Smooth muscle cell (in vitro differentiated cells): ENCODE results near the gene KDM2A. TPM values are rescaled to one million over a fixed set of nuclear protein-coding genes. Genes with fewer than 3 reads are reported as not detected.

Experiments used
- DNase-seq: peaks from one replicate; lab custom pipeline; 2025; ENCODE audit not compliant: unreplicated experiment; lab: John Stamatoyannopoulos, UW
- H2AFZ ChIP-seq: fragments of 200-600 bp; sonication (generic); 2 replicates; pipeline ENCODE4 v1.6.0; 2016; ENCODE audit warnings: antibody characterized with exemption, low read depth, mild to moderate bottlenecking
- H3F3A ChIP-seq: fragments of 200-600 bp; sonication (generic); 2 replicates; pipeline ENCODE4 v1.6.0; 2017; ENCODE audit warnings: antibody characterized with exemption, low read depth
- H3K27ac ChIP-seq: fragments of 200-600 bp; sonication (generic); 2 replicates; pipeline ENCODE4 v1.5.1; 2016; ENCODE audit warnings: low read depth, mild to moderate bottlenecking
- H3K27me3 ChIP-seq: fragments of 200-600 bp; sonication (generic); 2 replicates; pipeline ENCODE4 v1.6.1; 2016; ENCODE audit warnings: low read depth, mild to moderate bottlenecking
- H3K36me3 ChIP-seq: fragments of 200-600 bp; sonication (generic); 2 replicates; pipeline ENCODE4 v1.5.1; 2016; ENCODE audit warnings: low read depth
- H3K4me1 ChIP-seq: fragments of 200-600 bp; sonication (generic); 2 replicates; pipeline ENCODE4 v1.5.1; 2016; ENCODE audit warnings: low read depth
- H3K4me2 ChIP-seq: fragments of 200-600 bp; sonication (generic); 2 replicates; pipeline ENCODE4 v1.6.0; 2016; ENCODE audit warnings: mild to moderate bottlenecking
- H3K4me3 ChIP-seq: fragments of 200-600 bp; sonication (generic); 2 replicates; pipeline ENCODE4 v1.5.1; 2016; ENCODE audit warnings: mild to moderate bottlenecking
- H3K79me2 ChIP-seq: fragments of 200-600 bp; sonication (generic); 2 replicates; pipeline ENCODE4 v1.6.0; 2016; ENCODE audit warnings: low read depth, mild to moderate bottlenecking
- H3K9ac ChIP-seq: fragments of 200-600 bp; sonication (generic); 2 replicates; pipeline ENCODE4 v1.6.0; 2016; ENCODE audit warnings: low read depth
- H3K9me3 ChIP-seq: fragments of 200-600 bp; sonication (generic); replicated peaks from 2 replicates; pipeline ENCODE4 v1.5.1; 2016; ENCODE audit warnings: low read depth
- H4K20me1 ChIP-seq: fragments of 200-600 bp; sonication (generic); 2 replicates; pipeline ENCODE4 v1.6.0; 2016; ENCODE audit warnings: low read depth
- WGBS: methylation state at CpG from one replicate; pipeline ENCODE4 v1.1.7; 2016; ENCODE audit warnings: low lambda C conversion rate; 5-methylcytosine and 5-hydroxymethylcytosine counted together
- polyA plus RNA-seq: library from polyadenylated mRNA; unstranded; fragments of >200 nt; fragmentation: Nextera tagmentation; extraction: Ambion mirVana; gene quantifications from 2 replicates; pipeline ENCODE4 v1.2.1, GENCODE V29; 2016
- total RNA-seq: library from RNA; depleted of rRNA; stranded (reverse); fragments of >200 nt; gene quantifications from 2 replicates; pipeline ENCODE4 v1.2.3, GENCODE V29; 2014
- TF ChIP-seq, protein P1 (sequence below): fragments of 200-600 bp; sonication (generic); IDR thresholded peaks from 2 replicates; pipeline ENCODE4 v1.5.1; 2017; ENCODE audit warnings: borderline replicate concordance, mild to moderate bottlenecking, antibody characterized with exemption; ENCODE audit not compliant: insufficient read depth, poor library complexity, severe bottlenecking

The KDM2A gene
- total and polyA plus RNA-seq, 2 experiments from 2014 or later: 18.9 to 44.9 TPM

DNA sequence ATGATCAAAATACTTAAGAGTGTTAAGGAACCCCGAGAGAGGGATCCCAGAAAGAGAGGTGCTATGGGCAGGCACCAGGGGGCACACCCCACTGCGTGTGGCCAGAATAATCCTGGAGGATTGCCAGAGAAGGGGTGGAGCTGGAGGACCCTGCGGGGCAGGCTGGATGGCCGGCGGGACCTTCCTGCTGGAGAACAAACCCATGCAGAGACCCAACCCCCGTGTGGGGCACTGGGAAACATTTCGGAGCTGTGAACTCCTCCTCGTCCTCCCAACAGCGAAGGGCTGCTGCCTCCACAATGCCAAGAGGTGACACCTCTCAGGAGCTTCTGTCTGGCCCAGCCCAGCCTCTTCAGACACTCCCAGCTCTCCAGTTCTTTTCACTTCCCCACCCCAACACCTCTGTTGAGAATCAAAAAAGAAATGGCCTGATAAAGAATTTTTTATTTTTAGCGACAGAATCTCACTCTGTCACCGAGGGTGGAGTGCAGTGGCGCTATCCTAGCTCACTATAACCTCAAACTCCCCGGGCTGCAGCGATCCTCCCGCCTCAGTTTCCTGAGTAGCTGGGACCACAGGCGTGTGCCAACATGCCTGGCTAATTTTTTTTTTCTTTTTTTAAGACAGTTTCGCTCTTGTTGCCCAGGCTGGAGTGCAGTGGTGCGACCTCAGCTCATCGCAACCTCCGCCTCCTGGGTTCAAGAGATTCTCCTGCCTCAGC is 36.8 kb upstream of the KDM2A start:
- H4K20me1 ChIP-seq: no peaks in the 10 kb centered on the region
- no peak overlapping the region for H3K4me3 ChIP-seq
- no peak overlapping the region for H2AFZ ChIP-seq
- H3K9me3 ChIP-seq: no peaks in the 10 kb centered on the region
- peaks cover 9% of the 10 kb centered on the region for H3F3A ChIP-seq
- H3K4me2 ChIP-seq: peak overlapping the region; percentile 54
- no peak for DNase-seq
- 60% methylated on average over 20 of the region's 20 CpGs for WGBS
- peaks cover 9% of the 10 kb centered on the region for H3K4me1 ChIP-seq
- H3K79me2 ChIP-seq: no peaks in the 10 kb centered on the region
- no peak overlapping the region for H3K27ac ChIP-seq
- TF ChIP-seq, protein P1, sequence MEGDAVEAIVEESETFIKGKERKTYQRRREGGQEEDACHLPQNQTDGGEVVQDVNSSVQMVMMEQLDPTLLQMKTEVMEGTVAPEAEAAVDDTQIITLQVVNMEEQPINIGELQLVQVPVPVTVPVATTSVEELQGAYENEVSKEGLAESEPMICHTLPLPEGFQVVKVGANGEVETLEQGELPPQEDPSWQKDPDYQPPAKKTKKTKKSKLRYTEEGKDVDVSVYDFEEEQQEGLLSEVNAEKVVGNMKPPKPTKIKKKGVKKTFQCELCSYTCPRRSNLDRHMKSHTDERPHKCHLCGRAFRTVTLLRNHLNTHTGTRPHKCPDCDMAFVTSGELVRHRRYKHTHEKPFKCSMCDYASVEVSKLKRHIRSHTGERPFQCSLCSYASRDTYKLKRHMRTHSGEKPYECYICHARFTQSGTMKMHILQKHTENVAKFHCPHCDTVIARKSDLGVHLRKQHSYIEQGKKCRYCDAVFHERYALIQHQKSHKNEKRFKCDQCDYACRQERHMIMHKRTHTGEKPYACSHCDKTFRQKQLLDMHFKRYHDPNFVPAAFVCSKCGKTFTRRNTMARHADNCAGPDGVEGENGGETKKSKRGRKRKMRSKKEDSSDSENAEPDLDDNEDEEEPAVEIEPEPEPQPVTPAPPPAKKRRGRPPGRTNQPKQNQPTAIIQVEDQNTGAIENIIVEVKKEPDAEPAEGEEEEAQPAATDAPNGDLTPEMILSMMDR: no peak
- no peak overlapping the region for H3K9ac ChIP-seq
- no peaks in the 10 kb centered on the region for H3K36me3 ChIP-seq
- H3K27me3 ChIP-seq: no peaks in the 10 kb centered on the region

DNA sequence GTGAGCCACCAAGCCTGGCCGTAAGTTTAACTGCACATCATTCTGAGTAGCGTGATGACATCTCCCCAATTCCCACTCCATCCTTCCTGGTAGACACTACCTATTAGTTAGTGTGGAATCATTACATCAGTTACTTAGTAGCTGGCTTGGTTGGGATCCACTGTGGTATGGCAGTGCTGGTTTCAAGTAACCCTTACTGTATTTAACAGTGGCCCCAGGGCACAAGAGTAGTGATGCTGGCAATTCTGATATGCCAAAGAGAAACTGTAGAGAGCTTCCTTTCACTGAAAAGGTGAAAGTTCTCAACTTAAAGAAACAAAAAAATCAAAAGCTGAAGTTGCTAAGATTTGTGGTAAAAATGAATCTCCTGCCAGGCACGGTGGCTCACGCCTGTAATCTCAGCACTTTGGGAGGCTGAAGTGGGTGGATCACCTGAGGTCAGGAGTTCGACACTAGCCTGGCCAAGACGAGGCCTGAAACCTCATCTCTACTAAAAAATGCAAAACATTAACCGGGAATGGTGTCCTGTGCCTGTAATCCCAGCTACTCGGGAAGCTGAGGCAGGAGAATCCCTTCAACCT is 35.2 kb upstream of the KDM2A start:
- H2AFZ ChIP-seq: no peak overlapping the region
- H3K9ac ChIP-seq: no peak overlapping the region
- H3K9me3 ChIP-seq: no peaks in the 10 kb centered on the region
- H3K27ac ChIP-seq: no peak overlapping the region
- H3K36me3 ChIP-seq: no peaks in the 10 kb centered on the region
- no peak overlapping the region for H3K4me2 ChIP-seq
- TF ChIP-seq, protein P1: no peak
- 90% methylated on average over 8 of the region's 8 CpGs for WGBS
- no peaks in the 10 kb centered on the region for H4K20me1 ChIP-seq
- peaks cover 9% of the 10 kb centered on the region for H3K4me1 ChIP-seq
- H3K79me2 ChIP-seq: no peaks in the 10 kb centered on the region
- no peak overlapping the region for H3K4me3 ChIP-seq
- no peaks in the 10 kb centered on the region for H3K27me3 ChIP-seq
- no peak for DNase-seq
- peaks cover 9% of the 10 kb centered on the region for H3F3A ChIP-seq

DNA sequence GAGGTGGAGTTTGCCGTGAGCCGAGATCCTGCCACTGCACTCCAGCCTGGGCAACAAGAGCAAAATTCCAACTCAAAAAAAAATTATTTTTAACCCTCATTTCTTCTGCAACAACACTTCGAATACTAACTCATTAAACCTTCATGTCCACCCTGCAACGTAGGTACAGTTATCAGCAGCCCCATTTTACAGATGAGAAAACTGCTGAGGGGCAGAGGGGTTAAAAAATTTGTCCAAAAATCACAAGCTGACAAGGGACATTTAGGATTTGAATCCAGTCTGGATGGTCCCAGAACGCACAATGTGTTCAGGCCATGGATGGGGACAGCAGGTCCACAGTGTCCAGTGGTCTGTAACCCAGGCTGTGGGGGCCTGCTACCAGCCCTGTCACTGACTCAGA is 33.4 kb upstream of the KDM2A start:
- Histone ChIP-seq H3K4me2 (no peak overlapping the region), H3K79me2 (no peaks in the 10 kb centered on the region), H4K20me1 (no peaks in the 10 kb centered on the region), H3K27ac (no peak overlapping the region), H3K4me1 (peaks cover 9% of the 10 kb centered on the region), H3K27me3 (no peaks in the 10 kb centered on the region), H3K4me3 (no peak overlapping the region), H3K9ac (no peak overlapping the region), H2AFZ (no peak overlapping the region), H3K9me3 (no peaks in the 10 kb centered on the region), H3F3A (no peaks in the 10 kb centered on the region), H3K36me3 (no peaks in the 10 kb centered on the region)
- TF ChIP-seq, protein P1: no peak
- DNase-seq: no peak
- WGBS: 94% methylated on average over 5 of the region's 5 CpGs
